B cell (primary cell): Measurements from ENCODE around the gene CDC42BPB. TPM values are rescaled to one million over a fixed set of nuclear protein-coding genes. Genes with fewer than 3 reads are reported as not detected.

Experiments
- ATAC-seq: fragments of 200-7000 bp; cut with Tn5 transposase; one replicate; pipeline ENCODE4 v1.10.0; 2021; ENCODE audit warnings: low read depth, mild to moderate bottlenecking, moderate number of reproducible peaks, moderate library complexity
- CTCF ChIA-PET: fragments of 350-600 bp; sonication (Branson Sonifier 250); formaldehyde crosslinking; loops from one replicate; lab custom pipeline; 2021; ENCODE audit warnings: antibody characterized with exemption, inconsistent platforms; lab: Charles Lee
- POLR2A ChIA-PET: fragments of 350-600 bp; sonication (Branson Sonifier 250); formaldehyde crosslinking; loops from one replicate; lab custom pipeline; 2021; ENCODE audit warnings: antibody characterized with exemption; lab: Charles Lee
- DNase-seq: peaks from one replicate; pipeline ENCODE4 v3.0.0; 2013
- H2AFZ ChIP-seq: 2 replicates; pipeline ENCODE4 v1.6.1; 2012; ENCODE audit warnings: mild to moderate bottlenecking, low read depth, low read length; ENCODE audit not compliant: insufficient read depth, poor library complexity, severe bottlenecking
- H3K27ac ChIP-seq, 2 donors: 1 replicate in 1 of 2; 2 replicates in 1 of 2; pipeline ENCODE4 v1.5.1; 2012 to 2013; ENCODE audit warnings: low read length in 2 of 2, mild to moderate bottlenecking in 2 of 2, moderate library complexity in 1 of 2
- H3K27me3 ChIP-seq, 4 experiments: fragments of 200-600 bp in 1 of 4; sonication (generic) in 1 of 4; replicated peaks in 1 of 4; 1 replicate in 2 of 4; 2 replicates in 2 of 4; pipeline versions ENCODE4 v1.6.1 to v1.7.0; 2013 to 2016; ENCODE audit warnings: low read length in 3 of 4, mild to moderate bottlenecking in 2 of 4, mixed read lengths in 1 of 4, moderate library complexity in 1 of 4; ENCODE audit not compliant: insufficient read depth in 4 of 4, control insufficient read depth in 3 of 4; ENCODE audit errors: control extremely low read depth in 1 of 4
- H3K36me3 ChIP-seq, 2 experiments: replicated peaks in 1 of 2; 1 replicate in 1 of 2; 2 replicates in 1 of 2; pipeline versions ENCODE4 v1.6.1 to v1.7.1; 2013; ENCODE audit warnings: low read length in 1 of 2; ENCODE audit not compliant: insufficient read depth in 2 of 2, control insufficient read depth in 1 of 2; ENCODE audit errors: control extremely low read depth in 1 of 2, extremely low read depth in 1 of 2
- H3K4me1 ChIP-seq, 2 donors: fragments of 200-600 bp in 1 of 2; sonication (generic) in 1 of 2; 1 replicate in 1 of 2; 2 replicates in 1 of 2; pipeline versions ENCODE4 v1.5.1 to v1.6.1; 2013 to 2017; ENCODE audit warnings: low read length in 2 of 2; ENCODE audit not compliant: control insufficient read depth in 2 of 2, insufficient read depth in 2 of 2
- H3K4me2 ChIP-seq: replicated peaks from 2 replicates; pipeline ENCODE3; 2012; ENCODE audit warnings: mild to moderate bottlenecking, low read depth, low read length; ENCODE audit not compliant: poor library complexity, severe bottlenecking
- H3K4me3 ChIP-seq, 5 experiments: fragments of 200-600 bp in 1 of 5; sonication (generic) in 1 of 5; 1 replicate in 3 of 5; 2 replicates in 2 of 5; pipeline versions ENCODE4 v1.5.1 to v1.7.0; 2011 to 2016; ENCODE audit warnings: low read length in 4 of 5, mild to moderate bottlenecking in 4 of 5, low read depth in 2 of 5, control low read depth in 1 of 5, moderate library complexity in 1 of 5; ENCODE audit not compliant: insufficient read depth in 1 of 5; ENCODE audit errors: control extremely low read depth in 1 of 5, extremely low read depth in 1 of 5
- H3K79me2 ChIP-seq: fragments of 200-600 bp; sonication (generic); one replicate; pipeline ENCODE4 v1.6.0; 2016; ENCODE audit warnings: low read length; ENCODE audit not compliant: control insufficient read depth, insufficient read depth
- H3K9ac ChIP-seq: fragments of 200-600 bp; sonication (generic); 2 replicates; pipeline ENCODE4 v1.6.1; 2017; ENCODE audit warnings: mild to moderate bottlenecking, low read length, moderate library complexity
- H3K9me3 ChIP-seq, 3 donors: one replicate each; pipeline versions ENCODE4 v1.6.1 to v1.7.1; 2013; ENCODE audit warnings: low read length in 2 of 3; ENCODE audit not compliant: control insufficient read depth in 2 of 3, insufficient read depth in 1 of 3; ENCODE audit errors: control extremely low read depth in 1 of 3
- H4K20me1 ChIP-seq: 2 replicates; pipeline ENCODE4 v1.6.0; 2012; ENCODE audit warnings: mild to moderate bottlenecking, low read length; ENCODE audit not compliant: insufficient read depth, control insufficient read depth, poor library complexity, severe bottlenecking
- H3K27ac Mint-ChIP-seq: one replicate; pipeline ENCODE4 v1.8.0; 2021; ENCODE audit warnings: mixed read lengths
- H3K27me3 Mint-ChIP-seq: one replicate; pipeline ENCODE4 v1.8.0; 2021; ENCODE audit warnings: mixed read lengths
- H3K4me1 Mint-ChIP-seq: one replicate; pipeline ENCODE4 v1.8.0; 2021; ENCODE audit warnings: mixed read lengths
- H3K4me3 Mint-ChIP-seq: one replicate; pipeline ENCODE4 v1.8.0; 2021; ENCODE audit warnings: mixed read lengths
- H3K9me3 Mint-ChIP-seq: one replicate; pipeline ENCODE4 v1.8.0; 2022; ENCODE audit warnings: mixed read lengths; ENCODE audit not compliant: insufficient read depth
- CTCF ChIP-seq: fragments of 200-600 bp; IDR thresholded peaks from one replicate; pipeline ENCODE4 v1.8.0; 2022; ENCODE audit warnings: antibody characterized with exemption, mild to moderate bottlenecking
- EZH2 ChIP-seq: IDR thresholded peaks from 2 replicates; pipeline ENCODE4 v1.6.1; 2012; ENCODE audit warnings: borderline replicate concordance, low read depth, mild to moderate bottlenecking, moderate library complexity, low read length; ENCODE audit not compliant: insufficient read depth, poor library complexity, severe bottlenecking
- WGBS: methylation state at CpG from one replicate; pipeline ENCODE4 v1.1.5; 2013; ENCODE audit warnings: missing lambda C conversion rate; ENCODE audit not compliant: insufficient coverage; 5-methylcytosine and 5-hydroxymethylcytosine counted together
- intact Hi-C: fragments of 100-400 bp; cut with micrococcal nuclease; formaldehyde crosslinking; loops from one replicate; pipeline ENCODE4 v1.10.0; 2022
- polyA plus RNA-seq: library from polyadenylated mRNA; depleted of rRNA; stranded (reverse); fragments of >200 nt; gene quantifications from 2 replicates; pipeline ENCODE4 v1.2.3, GENCODE V29; 2012
- total RNA-seq, 2 donors: library from RNA; stranded (reverse); fragments of 120-200 nt in 1 of 2; gene quantifications; 1 replicate in 1 of 2; 2 replicates in 1 of 2; pipeline versions ENCODE4 v1.2.3 to v1.2.4, GENCODE V29; 2013 to 2022

The CDC42BPB gene
- total and polyA plus RNA-seq, 2 donors (not counting 1 experiment from before 2014, with no cell fraction given), result 23.9 to 52.5 TPM

- CTCF ChIA-PET, result no interaction called here
- no peaks in the 10 kb centered on the region for H3K36me3 ChIP-seq
- H3K4me1 ChIP-seq, result peaks cover 11 to 13% of the 10 kb centered on the region in 2 donors
- H3K79me2 ChIP-seq, result peaks cover 13% of the 10 kb centered on the region
- no peak overlapping the region for H3K4me2 ChIP-seq
- Mint-ChIP-seq H3K4me1 (peaks cover 25% of the 10 kb centered on the region), H3K27me3 (no peaks in the 10 kb centered on the region), H3K9me3 (no peaks in the 10 kb centered on the region), H3K27ac (no peak overlapping the region), H3K4me3 (no peak overlapping the region)
- WGBS, result 96% methylated on average over 6 of the region's 13 CpGs
- no peak overlapping the region for H2AFZ ChIP-seq
- intact Hi-C loops, result no loop called here
- peaks cover 4% of the 10 kb centered on the region for H4K20me1 ChIP-seq
- DNase-seq (no peak), ATAC-seq (no peak)
- POLR2A ChIA-PET, result no interaction called here
- no peak for TF ChIP-seq EZH2
- no peak for TF ChIP-seq CTCF
- H3K4me3 ChIP-seq, result no peak overlapping the region
- no peak overlapping the region for H3K9ac ChIP-seq
- no peak overlapping the region for H3K27ac ChIP-seq
- no peaks in the 10 kb centered on the region for H3K27me3 ChIP-seq
- H3K9me3 ChIP-seq, result no peaks in the 10 kb centered on the region
Measured at GRCh38 chr14:103030741-103031565, 26.4 kb downstream of the CDC42BPB start.

- Mint-ChIP-seq H3K4me3 (no peak overlapping the region), H3K27ac (no peak overlapping the region), H3K9me3 (no peaks in the 10 kb centered on the region), H3K4me1 (peaks cover 25% of the 10 kb centered on the region), H3K27me3 (no peaks in the 10 kb centered on the region)
- Histone ChIP-seq H3K4me2 (no peak overlapping the region), H3K4me1 (peaks cover 11 to 13% of the 10 kb centered on the region in 2 donors), H4K20me1 (peaks cover 4% of the 10 kb centered on the region), H2AFZ (no peak overlapping the region), H3K79me2 (peaks cover 18% of the 10 kb centered on the region), H3K27me3 (no peaks in the 10 kb centered on the region), H3K36me3 (no peaks in the 10 kb centered on the region), H3K9me3 (peaks cover 0 to 2% (median 0%) of the 10 kb centered on the region in 3 donors), H3K4me3 (no peak overlapping the region), H3K9ac (no peak overlapping the region), H3K27ac (no peak overlapping the region)
- no peak for ATAC-seq
- no peak for TF ChIP-seq CTCF
- no peak for TF ChIP-seq EZH2
- ChIA-PET POLR2A (no interaction called here), CTCF (no interaction called here)
- no peak for DNase-seq
- intact Hi-C loops, result no loop called here
- 96% methylated on average over 8 of the region's 9 CpGs for WGBS
Measured at GRCh38 chr14:103029936-103030335, 27.4 kb downstream of the CDC42BPB start.
